Measurements from ENCODE around the gene ORM1. TPM values are rescaled to one million over a fixed set of nuclear protein-coding genes. Genes with fewer than 3 reads are reported as not detected.

The ORM1 gene
- total and polyA plus RNA-seq, 2 donors (not counting 3 experiments of a cell fraction or from before 2014, with no cell fraction given) = not detected

GRCh38 chr9:114348261-114348905 lies 25.5 kb downstream of the ORM1 start:
- POLR2A ChIA-PET = no interaction called here
- no peak overlapping the region for H2AFZ ChIP-seq (ENCODE audit: low read depth, low read length)

More at GRCh38 chr9:114348261-114348905, 25.5 kb downstream of the ORM1 start:
- Histone ChIP-seq H4K20me1 (replicated peaks; ENCODE audit: control insufficient read depth, extremely low read depth, insufficient read depth, low read length) (no peaks in the 10 kb centered on the region), H3K4me2 (ENCODE audit: insufficient read depth, low read length) (no peak overlapping the region), H3K27ac (ENCODE audit: insufficient read depth, low read depth, low read length) (no peak overlapping the region), H3K4me3 (replicated peaks in 1 of 3; ENCODE audit: insufficient read depth in 1 of 3, low read depth in 1 of 3, low read length in 3 of 3) (no peak overlapping the region), H3K36me3 (ENCODE audit: control insufficient read depth in 2 of 2, extremely low read depth in 1 of 2, insufficient read depth in 2 of 2, low read length in 2 of 2) (peaks cover 8 to 38% of the 10 kb centered on the region in 2 experiments), H3K79me2 (ENCODE audit: control insufficient read depth, insufficient read depth, low read length) (no peaks in the 10 kb centered on the region), H3K27me3 (ENCODE audit: control insufficient read depth in 2 of 2, insufficient read depth in 2 of 2, low read length in 2 of 2) (no peaks in the 10 kb centered on the region), H3K9me3 (replicated peaks; ENCODE audit: control insufficient read depth, insufficient read depth, low read length) (no peaks in the 10 kb centered on the region), H3K4me1 (ENCODE audit: control insufficient read depth, extremely low read depth, insufficient read depth, low read length) (no peaks in the 10 kb centered on the region), H3K9me1 (replicated peaks; ENCODE audit: control insufficient read depth, extremely low read depth, insufficient read depth, low read length) (no peaks in the 10 kb centered on the region), H3K9ac (replicated peaks; ENCODE audit: extremely low read depth, insufficient read depth, low read length) (no peak overlapping the region)
- no TSS peak for BruUV-seq (replicated peaks)
- dilution Hi-C loops (cut with MboI; ENCODE audit: extremely low pct_ligation_motif_present, low sequenced_read_pairs) = no loop called here
- intact Hi-C loops (cut with micrococcal nuclease) = no loop called here
- TF ChIP-seq MYC (IDR thresholded peaks at IDR 0.05; ENCODE audit: low read depth, low read length) = no peak
- TF ChIP-seq FOS (IDR thresholded peaks at IDR 0.05; ENCODE audit: borderline replicate concordance, insufficient read depth, low read length) = no peak
- TF ChIP-seq POLR2A (IDR thresholded peaks at IDR 0.05; ENCODE audit: low read depth, low read length) = no peak
- TF ChIP-seq CTCF (IDR thresholded peaks at IDR 0.05; ENCODE audit: extremely low read depth in 1 of 2, insufficient read depth in 1 of 2, low read depth in 1 of 2, low read length in 2 of 2) = no peak
- TF ChIP-seq JUN (IDR thresholded peaks at IDR 0.05; ENCODE audit: borderline replicate concordance, insufficient read depth, insufficient read length, low read depth) = no peak
- no peak for TF ChIP-seq GATA2 (IDR thresholded peaks at IDR 0.05; ENCODE audit: insufficient read depth, insufficient read length, low read depth, low read length)
- no peak for TF ChIP-seq EZH2 (IDR thresholded peaks at IDR 0.05; ENCODE audit: borderline replicate concordance, low read depth, low read length, severe bottlenecking)
- no peak for TF ChIP-seq MAX (IDR thresholded peaks at IDR 0.05; ENCODE audit: insufficient read depth, insufficient read length)
- TF ChIP-seq POLR2AphosphoS5 (IDR thresholded peaks at IDR 0.05; ENCODE audit: insufficient read depth, low read depth, low read length) = no peak
- DNase-seq (ENCODE audit: low read depth, low spot score) = no peak
- CTCF ChIA-PET = interaction anchor here (1.0 to 1.1 kb wide), 2 partner anchors 52 to 57 kb away, joined by 3 read pairs; no protein-coding TSS in a partner anchor
- no peak for FAIRE-seq
